Ramos (cell line): ENCODE results near the gene TJP3.
"Not testable (repeated sequence)": the region's sequence is repeated elsewhere in the genome, so short reads cannot be mapped to it uniquely, and the experiment has no call there.

Source experiments
- in situ Hi-C: fragments of 300-500 bp; cut with MboI; formaldehyde crosslinking; loops from one replicate; pipeline ENCODE4 v1.14.3; 2022; ENCODE audit warnings: low sequenced_read_pairs; ENCODE audit not compliant: unreplicated experiment

The TJP3 gene

DNA sequence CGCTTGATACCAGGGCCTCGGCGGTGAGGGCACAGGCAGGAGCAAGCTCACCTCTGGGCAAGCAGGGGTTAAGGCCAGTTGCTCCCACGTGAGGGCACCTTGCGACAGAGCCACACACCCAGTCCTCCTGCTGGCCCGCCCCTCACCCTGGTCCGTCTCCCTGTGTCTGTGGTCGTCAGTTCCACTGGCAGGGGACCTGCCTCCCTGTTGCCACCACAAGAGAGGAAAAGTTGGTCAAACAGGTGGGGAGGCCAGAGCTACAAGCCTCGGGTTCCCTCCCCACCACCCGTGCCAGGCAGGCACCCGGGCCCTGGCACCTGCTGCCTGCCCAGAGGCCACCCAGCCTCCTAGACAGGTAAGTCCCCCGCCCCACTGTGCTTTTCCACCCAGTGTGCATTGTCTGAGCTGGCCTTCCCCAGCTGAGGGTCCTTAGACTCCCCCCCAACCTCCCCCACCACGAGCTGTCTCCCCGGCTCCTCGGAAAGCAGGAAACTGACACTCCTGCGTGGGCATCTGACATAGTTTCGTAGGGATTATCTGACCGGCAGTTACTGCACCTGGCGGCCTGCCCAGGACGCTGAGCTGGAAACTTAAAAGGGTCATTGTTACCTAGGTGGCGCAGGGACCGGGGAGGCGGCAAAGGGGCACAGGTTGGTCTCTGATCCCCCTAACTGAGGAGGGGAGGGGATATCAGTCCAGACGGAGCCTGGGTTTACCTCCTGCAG lies at the start of gene TJP3:
TJP3 (plus strand) TSS at position 178 of the 725 bp plus-strand sequence. CDS start 20,049 bp downstream, outside the sequence.
- in situ Hi-C loops: no loop called here

DNA sequence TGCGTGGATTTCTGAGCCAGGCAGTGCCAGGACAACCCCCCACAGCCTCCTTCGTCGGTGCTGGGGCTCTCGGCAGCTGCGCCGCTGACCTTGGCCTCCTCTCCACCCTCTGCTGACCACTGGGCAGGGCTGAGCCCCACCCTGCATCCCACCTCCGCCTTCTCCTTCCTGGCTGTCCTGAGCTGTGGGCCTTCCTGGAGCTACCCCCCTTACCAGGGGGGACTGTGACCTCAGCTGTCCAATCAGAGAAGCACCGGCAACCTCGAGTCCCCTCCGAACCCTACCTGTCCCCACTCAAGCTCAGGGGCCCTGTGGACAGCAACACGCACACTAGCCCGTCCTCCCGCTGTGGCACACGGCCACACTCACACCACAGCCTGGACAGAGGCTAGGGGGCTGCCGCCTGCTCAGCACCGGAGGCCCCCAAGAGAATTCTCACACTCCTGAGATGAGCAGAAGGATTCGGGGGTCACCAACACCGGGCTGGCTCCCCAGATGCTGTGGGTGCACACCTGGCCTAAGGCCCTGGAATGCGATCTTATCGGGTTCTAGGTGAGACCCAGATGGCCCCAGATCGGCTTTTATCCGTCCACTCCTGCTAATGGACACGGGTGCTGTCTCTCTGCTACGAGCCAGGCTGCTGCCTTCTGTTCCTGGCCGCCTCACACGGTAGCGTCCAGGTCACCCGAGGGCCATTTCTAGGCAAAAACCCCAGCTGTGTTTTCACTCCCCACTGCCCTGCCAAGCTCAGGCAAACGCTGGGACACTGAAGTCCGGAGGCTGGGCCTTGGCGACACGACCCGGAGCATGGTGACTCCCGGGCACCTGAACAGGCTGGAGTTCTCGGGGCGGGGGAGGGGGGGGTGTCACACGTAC lies 49.1 kb upstream of the TJP3 start:
- in situ Hi-C loops: no loop called here

DNA sequence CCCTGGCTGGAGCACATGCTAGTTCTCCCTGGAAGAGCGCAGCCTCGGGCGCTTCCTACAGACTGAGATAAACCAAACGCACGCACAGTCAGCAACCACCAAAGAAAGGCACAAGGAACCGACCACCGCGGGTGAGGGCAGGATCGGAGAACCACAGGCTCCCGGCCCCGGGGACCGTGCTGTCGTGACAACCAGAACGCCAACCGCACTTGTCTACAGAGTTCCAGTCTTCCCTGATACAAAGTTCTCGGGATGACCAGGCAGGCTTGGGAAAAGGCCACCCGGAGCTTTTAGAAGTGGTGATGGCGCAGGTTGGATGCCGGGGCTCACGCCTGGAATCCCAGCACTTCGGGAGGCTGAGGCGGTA lies 48.5 kb upstream of the TJP3 start:
- in situ Hi-C loops: loop anchor here (5.0 kb wide), 1 partner anchor 43 kb away; the partner anchor contains the start of gene PIP5K1C

DNA sequence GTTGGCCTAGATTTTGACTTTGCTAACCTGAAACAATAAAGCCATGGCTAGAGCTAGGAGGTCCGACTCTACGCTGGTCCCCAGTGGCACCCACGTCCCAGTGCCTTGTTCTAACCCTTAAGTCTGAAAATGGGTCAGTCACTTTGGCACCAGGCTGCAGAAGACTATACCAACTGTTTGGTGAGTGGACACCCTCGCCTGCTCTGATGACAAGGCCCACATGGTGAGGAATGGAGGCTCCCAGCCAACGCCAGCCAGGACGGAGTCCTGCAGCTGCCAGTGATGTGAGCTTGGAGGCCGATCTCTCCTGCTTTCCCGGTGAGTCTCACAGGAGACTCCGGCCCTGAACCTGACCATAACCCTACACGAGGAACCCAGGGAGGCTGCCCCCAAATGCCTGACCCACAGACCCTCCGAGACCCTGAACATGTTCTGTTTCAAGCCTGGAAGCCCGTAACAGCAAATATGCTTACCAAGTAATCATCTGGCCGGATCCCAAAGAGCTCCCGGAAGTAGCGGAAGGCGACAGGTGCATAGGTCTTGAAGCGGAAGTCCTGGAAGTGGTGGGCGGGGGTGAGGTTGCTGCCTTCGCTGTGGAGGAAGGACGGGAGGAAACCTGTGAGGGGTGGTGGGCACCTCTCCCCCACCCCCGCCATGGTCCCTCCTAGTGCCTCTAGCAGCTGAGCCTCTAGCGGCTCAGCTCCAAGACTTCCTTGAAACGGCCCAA lies 47.5 kb upstream of the TJP3 start:
- in situ Hi-C loops: loop anchor here (5.0 kb wide), 1 partner anchor 42 kb away; the partner anchor contains the start of gene PIP5K1C

- in situ Hi-C loops: loop anchor here (5.0 kb wide), 1 partner anchor 41 kb away; the partner anchor contains the start of gene PIP5K1C
Measured at GRCh38 chr19:3661284-3662238, 46.6 kb upstream of the TJP3 start.

DNA sequence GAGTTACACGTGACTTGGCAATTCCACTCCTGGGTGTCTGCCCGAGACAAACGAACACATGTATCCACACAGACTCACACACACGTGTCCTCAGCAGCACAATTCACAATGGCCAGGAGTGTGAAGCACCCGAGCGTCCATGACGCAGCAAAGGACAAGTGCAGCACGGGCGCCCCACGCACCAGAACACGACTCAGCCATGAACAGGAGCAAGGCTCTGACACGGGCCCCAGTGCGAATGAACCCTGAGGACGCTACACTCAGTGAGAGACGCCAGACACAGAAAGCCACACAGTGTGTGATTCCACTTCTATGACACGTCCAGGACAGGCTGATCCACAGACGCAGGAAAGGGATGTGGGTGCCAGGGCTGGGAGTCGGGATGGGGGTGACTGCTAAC lies 44.3 kb upstream of the TJP3 start:
- in situ Hi-C loops: loop anchor here (5.0 kb wide), 1 partner anchor 38 kb away; the partner anchor contains the start of gene PIP5K1C

DNA sequence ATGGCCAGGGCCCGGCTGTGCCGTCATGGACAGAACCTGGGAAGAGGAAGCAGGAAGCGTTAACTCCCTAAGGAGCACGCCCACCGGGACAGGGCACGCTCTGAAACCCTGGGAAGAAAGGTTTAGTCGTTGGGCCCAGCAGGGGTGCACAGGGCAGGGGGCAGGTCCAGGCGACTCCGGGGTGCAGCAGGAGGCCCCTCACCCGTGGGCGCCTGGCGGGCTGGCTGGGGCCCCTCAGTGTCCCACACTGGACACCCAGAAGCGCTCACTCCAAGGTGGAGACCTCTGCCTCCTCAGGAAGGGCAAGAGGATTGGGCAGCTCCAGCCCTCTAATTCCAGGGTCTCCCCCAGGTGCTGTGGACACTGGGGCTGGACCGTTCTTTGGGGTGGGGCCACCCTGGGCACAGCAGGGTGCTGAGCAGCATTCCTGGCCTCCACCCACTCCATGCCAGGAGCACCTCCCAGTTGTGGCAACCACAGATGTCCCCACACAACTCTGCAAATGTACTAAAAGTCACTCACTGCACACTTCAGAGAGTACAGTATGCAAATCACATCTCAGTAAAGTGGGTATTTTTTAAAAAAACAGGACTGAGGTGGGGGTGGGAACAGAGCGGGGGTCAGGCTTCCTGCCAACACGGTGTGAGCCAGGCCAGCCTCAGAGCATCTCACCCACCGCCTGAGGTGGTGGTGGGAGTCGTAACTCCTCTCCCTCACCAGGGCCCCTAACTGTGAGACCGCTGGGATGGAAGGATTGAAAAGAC lies 43.1 kb upstream of the TJP3 start:
- in situ Hi-C loops: loop anchor here (5.0 kb wide), 1 partner anchor 37 kb away; the partner anchor contains the start of gene PIP5K1C

GRCh38 chr19:3665681-3666544 lies 42.3 kb upstream of the TJP3 start:
- in situ Hi-C loops: no loop called here

- in situ Hi-C loops: not testable (repeated sequence)
Measured at GRCh38 chr19:3666545-3666856, 41.7 kb upstream of the TJP3 start.

DNA sequence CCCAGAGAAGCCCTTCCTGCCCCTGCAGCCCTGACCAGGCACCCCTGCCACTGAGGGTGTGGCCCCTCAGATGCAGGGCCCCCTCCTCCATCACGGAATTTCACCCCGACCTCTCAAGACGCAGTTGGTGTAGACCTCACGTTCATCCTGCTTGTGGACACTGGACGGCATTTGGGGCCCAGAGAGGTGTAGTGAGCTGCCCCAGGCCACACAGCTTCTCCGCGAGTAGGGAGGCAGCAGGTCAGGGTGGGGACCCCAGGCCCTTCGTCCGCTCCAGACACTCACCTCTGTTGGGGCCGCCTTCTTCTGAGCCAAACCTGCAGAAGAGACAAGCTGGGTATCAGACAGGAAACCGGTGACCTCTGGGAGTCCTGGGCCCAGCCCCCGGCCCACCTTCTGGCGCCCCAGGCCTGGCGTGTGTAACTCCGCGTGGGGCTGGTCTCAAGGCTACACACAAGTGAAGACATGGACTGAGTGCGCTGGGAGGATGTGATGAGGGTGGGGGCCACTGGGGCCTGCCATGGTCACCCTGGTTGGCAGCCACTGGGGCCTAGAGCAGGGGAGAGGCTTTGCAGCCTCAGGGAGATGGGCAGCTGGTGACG lies 41.0 kb upstream of the TJP3 start:
- in situ Hi-C loops: no loop called here

DNA sequence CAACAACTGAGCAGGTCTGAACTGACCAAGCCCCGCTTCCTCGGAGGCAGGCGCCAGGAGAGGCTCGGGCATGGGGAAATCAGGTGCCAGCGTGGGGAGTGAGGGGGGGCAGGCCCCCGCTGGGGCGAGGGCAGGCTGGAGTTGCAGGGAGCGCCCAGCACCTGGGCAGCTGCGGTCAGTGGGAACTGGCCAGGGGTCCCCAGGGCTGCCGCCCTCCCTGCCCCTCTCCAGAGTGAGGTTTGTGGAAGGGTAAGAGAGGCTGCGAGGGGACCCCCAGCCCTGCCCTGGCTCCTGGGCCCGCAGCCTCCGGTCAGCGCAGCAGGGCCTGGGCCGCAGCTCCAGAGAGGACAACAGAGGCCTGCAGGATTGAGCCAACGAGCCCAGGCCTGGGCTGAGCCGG lies 40.4 kb upstream of the TJP3 start:
- in situ Hi-C loops: no loop called here

GRCh38 chr19:3668331-3669081 lies 39.7 kb upstream of the TJP3 start:
- in situ Hi-C loops: no loop called here

DNA sequence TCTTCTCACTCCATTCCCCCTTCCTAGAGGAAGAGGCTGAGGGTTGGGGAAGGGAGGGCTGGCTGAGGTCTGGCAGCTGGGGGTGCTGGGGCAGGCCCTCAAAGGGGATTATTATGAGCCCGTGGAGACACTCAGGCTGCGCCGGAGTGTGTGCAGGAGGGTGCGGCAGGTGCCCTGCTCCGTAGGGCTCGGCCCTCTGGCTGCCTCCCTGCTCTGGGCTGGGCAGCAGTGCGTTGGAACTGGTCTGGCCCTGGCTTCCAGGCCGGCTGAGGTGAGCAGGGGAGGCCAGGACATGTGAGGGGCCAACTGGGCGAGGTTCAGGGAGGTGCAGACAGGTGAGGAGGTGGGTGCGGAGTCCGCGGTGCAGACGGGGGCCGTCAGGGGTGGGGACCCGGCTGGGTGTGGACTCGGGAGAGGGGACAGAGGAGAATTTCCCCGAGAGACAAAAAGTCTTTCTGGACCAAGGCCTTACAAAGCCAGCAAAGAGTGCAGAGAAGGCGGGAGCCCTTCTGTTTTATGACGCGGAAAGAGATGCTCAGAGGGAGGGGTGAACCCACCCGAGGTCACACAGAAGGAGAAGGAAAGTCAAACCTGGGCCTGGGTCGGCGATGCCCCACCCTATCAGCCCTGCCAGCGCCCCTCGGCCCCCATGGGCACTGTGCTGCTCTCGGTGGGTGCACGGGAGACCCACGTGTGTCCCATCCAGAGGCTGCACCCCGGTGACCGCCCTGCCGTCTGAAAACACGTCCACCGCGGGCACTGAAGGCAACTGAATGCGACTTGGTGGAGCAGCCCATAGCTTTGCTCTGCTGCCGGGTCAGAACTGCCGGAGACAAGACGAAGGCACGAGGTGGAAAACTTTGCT lies 38.9 kb upstream of the TJP3 start:
- in situ Hi-C loops: no loop called here

- in situ Hi-C loops: no loop called here
Measured at GRCh38 chr19:3669947-3670795, 38.0 kb upstream of the TJP3 start.
